Measurements from ENCODE around the gene CES4A. TPM values are rescaled to one million over a fixed set of nuclear protein-coding genes. Genes with fewer than 3 reads are reported as not detected.

Gene CES4A
- total and polyA plus RNA-seq, 2 of the 13 experiments (the other 11 are each of a cell fraction or from before 2014, with no cell fraction given): 0.09 to 0.17 TPM

- TF ChIP-seq ZKSCAN8 (CRISPR knock-in tag; IDR thresholded peaks at IDR 0.05; ENCODE audit: borderline replicate concordance) (no peak), ZNF564 (CRISPR knock-in tag; IDR thresholded peaks at IDR 0.05) (peak; percentile 72; the same call in 1 of the 2 replicates), ZNF160 (CRISPR knock-in tag; IDR thresholded peaks at IDR 0.05) (peak; percentile 94), FOXP1 (IDR thresholded peaks at IDR 0.05) (no peak), FOXP1 (CRISPR knock-in tag; IDR thresholded peaks at IDR 0.05) (no peak), ZNF512 (CRISPR knock-in tag; IDR thresholded peaks at IDR 0.05) (no peak), KMT2A (CRISPR knock-in tag; IDR thresholded peaks at IDR 0.05) (peak; percentile 69; the same call in 1 of the 2 replicates), TBP (CRISPR knock-in tag; IDR thresholded peaks at IDR 0.05) (0 out of 2 replicates have a peak, but pooled peaks have one; percentile 73), ZNF605 (CRISPR knock-in tag; IDR thresholded peaks at IDR 0.05) (peak; percentile 94), GATAD1 (CRISPR knock-in tag; IDR thresholded peaks at IDR 0.05) (peak; percentile 70), ZNF775 (CRISPR knock-in tag; IDR thresholded peaks at IDR 0.05; ENCODE audit: borderline replicate concordance) (no peak), MATR3 (CRISPR knock-in tag; IDR thresholded peaks at IDR 0.05) (no peak), ZXDC (CRISPR knock-in tag; IDR thresholded peaks at IDR 0.05) (no peak), ZNF574 (CRISPR knock-in tag; IDR thresholded peaks at IDR 0.05) (peak; percentile 85), SALL1 (CRISPR knock-in tag; IDR thresholded peaks at IDR 0.05) (peak; percentile 92), ZNF580 (CRISPR knock-in tag; IDR thresholded peaks at IDR 0.05; ENCODE audit: borderline replicate concordance, low read depth) (peak; percentile 85; the same call in 1 of the 2 replicates)
- TF ChIP-seq, protein P1, sequence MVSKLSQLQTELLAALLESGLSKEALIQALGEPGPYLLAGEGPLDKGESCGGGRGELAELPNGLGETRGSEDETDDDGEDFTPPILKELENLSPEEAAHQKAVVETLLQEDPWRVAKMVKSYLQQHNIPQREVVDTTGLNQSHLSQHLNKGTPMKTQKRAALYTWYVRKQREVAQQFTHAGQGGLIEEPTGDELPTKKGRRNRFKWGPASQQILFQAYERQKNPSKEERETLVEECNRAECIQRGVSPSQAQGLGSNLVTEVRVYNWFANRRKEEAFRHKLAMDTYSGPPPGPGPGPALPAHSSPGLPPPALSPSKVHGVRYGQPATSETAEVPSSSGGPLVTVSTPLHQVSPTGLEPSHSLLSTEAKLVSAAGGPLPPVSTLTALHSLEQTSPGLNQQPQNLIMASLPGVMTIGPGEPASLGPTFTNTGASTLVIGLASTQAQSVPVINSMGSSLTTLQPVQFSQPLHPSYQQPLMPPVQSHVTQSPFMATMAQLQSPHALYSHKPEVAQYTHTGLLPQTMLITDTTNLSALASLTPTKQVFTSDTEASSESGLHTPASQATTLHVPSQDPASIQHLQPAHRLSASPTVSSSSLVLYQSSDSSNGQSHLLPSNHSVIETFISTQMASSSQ (IDR thresholded peaks at IDR 0.05; ENCODE audit: low read depth): no peak
- TF ChIP-seq, protein P1 (CRISPR knock-in tag; IDR thresholded peaks at IDR 0.05; ENCODE audit: borderline replicate concordance): peak; percentile 63; the same call in 1 of the 2 replicates
- TF ChIP-seq, protein P2, sequence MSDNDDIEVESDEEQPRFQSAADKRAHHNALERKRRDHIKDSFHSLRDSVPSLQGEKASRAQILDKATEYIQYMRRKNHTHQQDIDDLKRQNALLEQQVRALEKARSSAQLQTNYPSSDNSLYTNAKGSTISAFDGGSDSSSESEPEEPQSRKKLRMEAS (IDR thresholded peaks at IDR 0.05): peak; percentile 85
Measured at GRCh38 chr16:67028696-67029253, 40.4 kb downstream of the CES4A start, which contains the start of gene CBFB (continued).
